ENCODE data around the gene MAPK10.

DNA sequence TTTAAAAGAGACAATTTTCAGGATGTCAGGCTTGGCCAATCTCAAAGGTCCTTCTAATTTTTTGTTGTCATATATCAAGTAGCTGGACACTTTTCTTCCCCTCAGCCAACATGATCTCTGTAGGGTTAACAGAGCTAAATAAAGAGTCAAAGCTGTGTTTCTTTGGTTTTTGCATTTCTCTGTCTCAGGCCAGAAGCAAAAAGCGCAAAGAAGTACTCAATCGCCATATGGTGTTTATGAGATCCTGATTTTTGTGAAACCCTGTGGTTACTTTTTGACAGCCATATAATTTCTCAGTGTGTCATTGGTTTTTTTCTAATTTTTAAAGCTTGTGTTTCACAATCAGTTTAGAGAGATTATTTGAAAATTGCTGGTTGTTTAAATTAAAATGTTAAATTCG is 111.9 kb downstream of the MAPK10 start:
- TF ChIP-seq, protein P1, sequence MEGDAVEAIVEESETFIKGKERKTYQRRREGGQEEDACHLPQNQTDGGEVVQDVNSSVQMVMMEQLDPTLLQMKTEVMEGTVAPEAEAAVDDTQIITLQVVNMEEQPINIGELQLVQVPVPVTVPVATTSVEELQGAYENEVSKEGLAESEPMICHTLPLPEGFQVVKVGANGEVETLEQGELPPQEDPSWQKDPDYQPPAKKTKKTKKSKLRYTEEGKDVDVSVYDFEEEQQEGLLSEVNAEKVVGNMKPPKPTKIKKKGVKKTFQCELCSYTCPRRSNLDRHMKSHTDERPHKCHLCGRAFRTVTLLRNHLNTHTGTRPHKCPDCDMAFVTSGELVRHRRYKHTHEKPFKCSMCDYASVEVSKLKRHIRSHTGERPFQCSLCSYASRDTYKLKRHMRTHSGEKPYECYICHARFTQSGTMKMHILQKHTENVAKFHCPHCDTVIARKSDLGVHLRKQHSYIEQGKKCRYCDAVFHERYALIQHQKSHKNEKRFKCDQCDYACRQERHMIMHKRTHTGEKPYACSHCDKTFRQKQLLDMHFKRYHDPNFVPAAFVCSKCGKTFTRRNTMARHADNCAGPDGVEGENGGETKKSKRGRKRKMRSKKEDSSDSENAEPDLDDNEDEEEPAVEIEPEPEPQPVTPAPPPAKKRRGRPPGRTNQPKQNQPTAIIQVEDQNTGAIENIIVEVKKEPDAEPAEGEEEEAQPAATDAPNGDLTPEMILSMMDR (conservative IDR thresholded peaks at IDR 0.05), result no peak
- TF ChIP-seq ZFX (IDR thresholded peaks at IDR 0.05), result no peak

All from C4-2B (cell line).